GM19468 (cell line): ENCODE results near the gene TRIM37.
A peak's percentile ranks its signal among the peaks of the same experiment; 100 is the strongest.

Experiments
- ATAC-seq: cut with Tn5 transposase; IDR thresholded peaks from one replicate; pipeline ENCODE4 v1.9.1; 2021; ENCODE audit warnings: mild to moderate bottlenecking, moderate library complexity, moderate number of reproducible peaks; ENCODE audit not compliant: unreplicated experiment; ENCODE audit errors: extremely low read depth

The TRIM37 gene

DNA sequence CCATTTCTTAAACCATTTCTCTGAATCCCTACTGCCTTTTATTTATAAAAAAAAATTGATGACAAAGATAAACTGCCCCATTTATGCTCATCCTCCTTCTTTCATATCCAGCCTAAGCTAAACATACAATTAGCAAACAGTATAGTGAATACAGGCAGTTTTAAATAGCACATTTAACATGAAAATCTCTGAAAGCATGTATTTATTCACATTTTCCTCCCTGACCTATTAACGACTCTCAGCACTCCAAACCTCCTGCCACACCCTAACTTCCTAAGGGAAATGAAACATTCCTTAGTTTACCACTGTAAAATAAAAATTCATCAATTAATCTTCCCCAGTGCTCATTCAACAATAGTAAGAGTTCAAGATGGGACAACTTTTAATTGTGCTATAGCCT, 56.9 kb downstream of the TRIM37 start:
- ATAC-seq = no peak

GRCh38 chr17:59047616-59048015, 59.1 kb downstream of the TRIM37 start:
- no peak for ATAC-seq

- no peak for ATAC-seq
These were observed 60.5 kb downstream of the TRIM37 start for GRCh38 chr17:59046192-59046591.

GRCh38 chr17:59038734-59039133, 67.9 kb downstream of the TRIM37 start:
- ATAC-seq = no peak

DNA sequence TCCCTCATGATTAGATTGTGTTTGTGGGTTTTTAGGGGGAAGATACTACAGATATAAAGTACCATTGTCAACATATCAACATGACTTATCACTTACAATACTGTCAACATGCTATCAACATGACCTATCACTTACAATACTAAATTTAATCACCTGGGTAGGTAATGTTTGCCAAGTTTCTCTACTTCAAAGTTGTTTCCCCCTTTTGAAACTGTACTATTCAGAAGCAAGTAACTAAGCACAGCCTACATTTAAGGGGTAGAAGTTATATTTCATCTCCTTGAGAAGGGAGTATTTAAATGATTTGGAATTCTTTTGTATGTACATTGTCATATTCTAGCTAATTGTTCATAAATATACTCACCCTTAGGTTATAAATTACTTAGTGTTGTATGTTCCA, 68.7 kb downstream of the TRIM37 start:
- ATAC-seq = no peak

DNA sequence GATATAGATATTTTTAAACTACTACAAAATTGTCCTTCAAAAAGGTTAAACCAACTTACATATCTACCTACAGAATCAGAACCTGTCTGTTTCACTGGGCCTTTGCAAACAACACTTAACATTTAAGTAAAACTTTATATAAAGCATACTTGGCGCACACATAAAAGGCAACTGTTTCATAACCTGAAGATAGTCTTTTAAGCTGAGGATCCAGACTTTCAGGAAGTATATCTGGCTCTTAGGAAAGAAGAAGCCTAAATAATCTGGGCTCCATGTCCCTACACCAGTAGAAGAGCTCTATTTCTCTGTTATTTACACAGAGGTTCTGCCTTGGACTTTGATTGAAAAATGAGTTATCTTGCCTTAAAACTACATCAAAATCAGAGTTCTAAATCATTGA, 75.9 kb downstream of the TRIM37 start:
- no peak for ATAC-seq

GRCh38 chr17:59028328-59028727, 78.4 kb downstream of the TRIM37 start:
- ATAC-seq = no peak

GRCh38 chr17:59027750-59028149, 78.9 kb downstream of the TRIM37 start:
- no peak for ATAC-seq

- no peak for ATAC-seq
These were observed 80.3 kb downstream of the TRIM37 start for GRCh38 chr17:59026176-59026939.

- no peak for ATAC-seq
These were observed 81.8 kb downstream of the TRIM37 start for GRCh38 chr17:59024916-59025315.

DNA sequence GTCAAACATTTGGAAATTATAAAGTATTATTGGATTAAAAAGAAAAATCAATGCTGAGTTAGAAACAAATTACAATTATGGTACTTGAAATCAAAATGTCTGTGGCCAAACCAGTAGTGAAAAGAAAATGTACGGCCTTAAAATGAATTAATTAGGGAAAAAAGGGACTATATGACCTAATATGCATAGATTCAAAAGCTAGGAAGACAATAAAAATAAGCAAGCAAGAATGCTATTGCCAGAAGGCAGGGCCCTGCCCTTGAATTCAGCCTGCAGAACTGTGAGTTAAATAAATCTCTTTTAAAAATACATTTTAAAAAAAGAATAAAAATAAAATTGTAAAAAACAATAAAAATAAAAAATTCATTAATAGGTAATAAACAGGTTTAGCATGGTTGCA, 88.7 kb downstream of the TRIM37 start:
- no peak for ATAC-seq

GRCh38 chr17:59011975-59012374, 94.7 kb downstream of the TRIM37 start:
- no peak for ATAC-seq

GRCh38 chr17:59010026-59010425, 96.7 kb downstream of the TRIM37 start:
- ATAC-seq = no peak

DNA sequence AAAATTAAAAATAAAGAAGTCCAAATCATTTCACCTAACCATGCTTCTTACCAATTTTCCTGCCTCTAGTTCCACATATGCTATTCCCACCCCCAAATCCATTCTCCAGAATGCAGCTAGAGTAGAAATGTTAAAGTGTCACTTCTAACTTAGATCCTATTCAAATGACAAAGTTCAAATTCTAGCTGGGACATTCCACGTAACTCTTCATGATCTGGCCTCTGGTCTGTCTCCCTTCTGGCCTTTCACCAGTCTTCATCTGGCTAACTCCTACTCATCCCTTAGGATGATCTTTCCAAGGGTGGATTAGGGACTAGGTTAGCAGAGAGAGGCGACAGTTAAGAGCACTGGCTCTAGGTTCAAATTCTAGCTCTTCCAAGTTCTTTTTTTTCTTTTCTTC, 97.9 kb downstream of the TRIM37 start:
- ATAC-seq = no peak

DNA sequence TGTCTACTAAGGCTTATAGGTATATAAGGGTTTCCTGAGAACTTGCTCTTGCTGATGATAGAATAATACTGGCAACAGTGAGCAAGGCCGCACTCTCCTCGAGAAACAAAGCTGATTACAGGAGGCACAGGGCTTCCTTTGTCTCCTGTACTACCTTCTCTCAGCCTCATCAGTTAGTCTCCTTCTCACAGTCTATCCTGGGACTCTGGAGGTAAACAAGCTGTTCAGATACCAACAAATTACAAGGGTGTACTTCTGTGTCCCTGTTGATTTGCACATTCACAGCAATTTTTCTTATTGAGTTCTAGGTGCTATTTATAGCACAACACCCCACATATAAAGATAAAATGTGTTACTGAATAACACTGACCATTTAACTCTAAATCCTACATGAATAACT, 98.7 kb downstream of the TRIM37 start:
- ATAC-seq = no peak

GRCh38 chr17:59004338-59005111, 102.2 kb downstream of the TRIM37 start:
- no peak for ATAC-seq

GRCh38 chr17:59003860-59004259, 102.8 kb downstream of the TRIM37 start:
- ATAC-seq = no peak

DNA sequence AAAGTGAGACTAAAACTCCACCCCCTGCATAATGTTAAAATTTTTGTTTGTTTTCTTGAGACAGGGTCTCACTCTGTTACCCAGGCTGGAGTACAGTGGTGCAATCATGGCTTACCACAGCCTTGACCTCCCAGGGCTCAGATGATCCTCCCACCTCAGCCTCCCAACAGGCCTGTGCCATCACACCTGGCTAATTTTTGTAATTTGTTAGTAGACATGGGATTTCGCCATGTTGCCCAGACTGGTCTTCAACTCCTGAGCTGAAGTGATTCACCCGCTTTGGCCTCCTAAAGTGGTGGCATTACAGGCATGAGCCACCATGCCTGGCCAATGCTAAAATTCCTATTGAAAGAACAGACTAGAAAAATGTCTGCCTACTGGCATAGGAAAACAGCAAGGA, 103.8 kb downstream of the TRIM37 start:
- no peak for ATAC-seq

GRCh38 chr17:59002126-59002525, 104.6 kb downstream of the TRIM37 start:
- no peak for ATAC-seq

- ATAC-seq = peak; percentile 84
These were observed 105.4 kb downstream of the TRIM37 start for GRCh38 chr17:59001158-59001814.

DNA sequence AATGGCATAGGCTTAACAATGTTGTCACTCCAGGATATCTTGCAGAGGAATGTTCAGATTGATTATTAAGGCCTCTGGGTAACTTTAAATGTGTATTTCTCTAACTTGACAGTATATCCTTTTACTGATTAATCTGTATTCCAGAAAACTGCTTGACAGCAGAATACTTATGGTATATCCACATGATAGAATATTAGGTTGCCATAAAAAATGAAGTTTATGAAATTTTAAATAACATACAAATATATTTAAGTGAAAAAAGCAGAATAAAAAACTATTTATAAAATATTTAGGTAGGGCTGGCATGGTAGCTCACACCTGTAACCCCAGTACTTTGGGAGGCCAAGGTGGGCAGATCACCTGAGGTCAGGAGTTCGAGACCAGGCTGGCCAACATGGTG, 106.7 kb downstream of the TRIM37 start:
- no peak for ATAC-seq
